Endodermal cell (in vitro differentiated cells): Measurements from ENCODE around the gene MTCH2. TPM values are rescaled to one million over a fixed set of nuclear protein-coding genes. Genes with fewer than 3 reads are reported as not detected.
A peak's percentile ranks its signal among the peaks of the same experiment; 100 is the strongest.

ENCODE experiments used
- DNase-seq: peaks from one replicate; pipeline ENCODE4 v3.0.0-alpha.2; 2017
- H3K27ac ChIP-seq: 2 replicates; pipeline ENCODE4 v1.5.1; 2013; ENCODE audit warnings: mild to moderate bottlenecking, low read depth, low read length, moderate library complexity
- H3K27me3 ChIP-seq: 2 replicates; pipeline ENCODE4 v1.6.1; 2013; ENCODE audit warnings: mild to moderate bottlenecking, low read length, moderate library complexity; ENCODE audit not compliant: insufficient read depth, control insufficient read depth, poor library complexity, severe bottlenecking
- H3K36me3 ChIP-seq: 2 replicates; pipeline ENCODE4 v1.7.0; 2013; ENCODE audit warnings: mild to moderate bottlenecking, low read length, moderate library complexity; ENCODE audit not compliant: control insufficient read depth, insufficient read depth
- H3K4me1 ChIP-seq: one replicate; pipeline ENCODE4 v1.7.0; 2013; ENCODE audit warnings: low read length; ENCODE audit not compliant: control insufficient read depth, insufficient read depth
- H3K4me3 ChIP-seq: 2 replicates; pipeline ENCODE4 v1.5.1; 2013; ENCODE audit warnings: mild to moderate bottlenecking, low read length, moderate library complexity
- H3K9ac ChIP-seq: 2 replicates; pipeline ENCODE4 v1.6.1; 2013; ENCODE audit warnings: mild to moderate bottlenecking, low read length, moderate library complexity; ENCODE audit not compliant: poor library complexity, severe bottlenecking; ENCODE audit errors: extremely low read depth
- H3K9me3 ChIP-seq: 2 replicates; pipeline ENCODE4 v1.6.1; 2013; ENCODE audit warnings: mild to moderate bottlenecking, low read length, moderate library complexity; ENCODE audit not compliant: control insufficient read depth
- H3K27ac Mint-ChIP-seq: 2 replicates; pipeline ENCODE4 v1.8.0; 2020; ENCODE audit warnings: mixed read lengths
- H3K27me3 Mint-ChIP-seq: 2 replicates; pipeline ENCODE4 v1.8.0; 2021; ENCODE audit warnings: mild to moderate bottlenecking, mixed read lengths; ENCODE audit not compliant: insufficient read depth
- H3K36me3 Mint-ChIP-seq: 2 replicates; pipeline ENCODE4 v1.8.0; 2020; ENCODE audit warnings: low read depth, mixed read lengths
- H3K4me1 Mint-ChIP-seq: 2 replicates; pipeline ENCODE4 v1.8.0; 2020; ENCODE audit warnings: mixed read lengths
- H3K4me3 Mint-ChIP-seq: 2 replicates; pipeline ENCODE4 v1.8.0; 2020; ENCODE audit warnings: mild to moderate bottlenecking, moderate library complexity, mixed read lengths
- H3K9me3 Mint-ChIP-seq: 2 replicates; pipeline ENCODE4 v1.8.0; 2020; ENCODE audit warnings: mild to moderate bottlenecking, mixed read lengths
- WGBS, 2 experiments: methylation state at CpG; one replicate each; pipeline versions ENCODE4 v1.1.5 to v1.1.7; 2013; ENCODE audit warnings: missing lambda C conversion rate in 2 of 2, mixed read lengths in 1 of 2; ENCODE audit not compliant: insufficient coverage in 1 of 2, insufficient read length in 1 of 2; 5-methylcytosine and 5-hydroxymethylcytosine counted together
- total RNA-seq, 2 donors: library from RNA; stranded (reverse); fragmentation: NEBNext Ultra II Directional in 1 of 2; extraction: Animal tissue kit (Norgen Biotek cat#: 25700) in 1 of 2; gene quantifications; 2 replicates in 1 of 2; 3 replicates in 1 of 2; pipeline ENCODE4 v1.2.1, GENCODE V29; 2021
- TF ChIP-seq, protein P1 (sequence below): fragments of 200-600 bp; sonication (generic); conservative IDR thresholded peaks from 2 replicates; pipeline ENCODE4 v1.5.0; 2021; ENCODE audit warnings: antibody characterized with exemption, mild to moderate bottlenecking

MTCH2 gene
- total RNA-seq, 2 donors from 2014 or later: 123 to 147 TPM

DNA sequence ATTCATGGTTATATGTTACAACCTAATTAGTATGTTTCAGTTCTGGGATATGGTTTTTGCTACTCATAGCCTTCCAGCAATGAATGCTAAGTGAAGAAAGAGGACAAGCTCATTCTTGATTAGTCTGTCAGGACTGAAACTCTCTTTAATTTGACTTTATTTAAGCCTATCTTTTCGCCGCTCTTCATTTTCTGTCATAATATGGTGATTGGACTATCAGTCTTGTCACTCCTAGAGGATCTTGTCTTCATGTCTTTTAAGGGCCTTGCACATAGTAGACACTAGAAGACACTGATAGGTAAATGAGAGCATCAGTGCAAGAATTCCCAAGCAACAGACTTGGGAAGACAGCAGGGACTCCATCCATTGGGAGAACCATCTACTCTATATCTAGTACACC, 18.9 kb upstream of the MTCH2 start:
- 98% methylated on average over 2 of the region's 2 CpGs; no CpG with 5 or more reads in 1 of the 2 experiments for WGBS, 2 experiments
- TF ChIP-seq, protein P1, sequence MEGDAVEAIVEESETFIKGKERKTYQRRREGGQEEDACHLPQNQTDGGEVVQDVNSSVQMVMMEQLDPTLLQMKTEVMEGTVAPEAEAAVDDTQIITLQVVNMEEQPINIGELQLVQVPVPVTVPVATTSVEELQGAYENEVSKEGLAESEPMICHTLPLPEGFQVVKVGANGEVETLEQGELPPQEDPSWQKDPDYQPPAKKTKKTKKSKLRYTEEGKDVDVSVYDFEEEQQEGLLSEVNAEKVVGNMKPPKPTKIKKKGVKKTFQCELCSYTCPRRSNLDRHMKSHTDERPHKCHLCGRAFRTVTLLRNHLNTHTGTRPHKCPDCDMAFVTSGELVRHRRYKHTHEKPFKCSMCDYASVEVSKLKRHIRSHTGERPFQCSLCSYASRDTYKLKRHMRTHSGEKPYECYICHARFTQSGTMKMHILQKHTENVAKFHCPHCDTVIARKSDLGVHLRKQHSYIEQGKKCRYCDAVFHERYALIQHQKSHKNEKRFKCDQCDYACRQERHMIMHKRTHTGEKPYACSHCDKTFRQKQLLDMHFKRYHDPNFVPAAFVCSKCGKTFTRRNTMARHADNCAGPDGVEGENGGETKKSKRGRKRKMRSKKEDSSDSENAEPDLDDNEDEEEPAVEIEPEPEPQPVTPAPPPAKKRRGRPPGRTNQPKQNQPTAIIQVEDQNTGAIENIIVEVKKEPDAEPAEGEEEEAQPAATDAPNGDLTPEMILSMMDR: no peak
- H3K4me1 Mint-ChIP-seq: no peaks in the 10 kb centered on the region

DNA sequence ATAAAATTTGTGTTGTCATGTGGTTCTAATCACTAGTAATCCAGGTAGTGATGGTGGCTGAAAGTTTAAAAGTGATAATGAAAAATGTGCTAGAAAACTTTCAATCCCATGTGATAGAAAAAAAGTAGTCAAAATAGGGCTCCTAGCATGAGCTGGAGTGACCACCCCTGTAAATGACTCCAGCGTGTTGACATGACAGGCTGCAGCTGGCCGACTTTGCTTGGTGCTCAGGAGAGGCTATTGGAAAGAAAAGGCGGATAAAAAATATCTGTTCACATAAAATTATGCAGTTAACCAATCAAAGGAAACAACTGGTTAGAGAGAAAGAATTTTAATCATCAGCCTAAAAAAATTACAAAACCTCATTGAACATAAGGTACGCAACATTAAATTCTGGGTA, 16.9 kb upstream of the MTCH2 start:
- 70 to 97% methylated on average over 2 to 3 of the region's 4 CpGs for WGBS, 2 experiments

More for the DNA sequence above, 18.9 kb upstream of the MTCH2 start:
- Histone ChIP-seq H3K4me1 (no peaks in the 10 kb centered on the region), H3K9me3 (no peaks in the 10 kb centered on the region), H3K36me3 (no peaks in the 10 kb centered on the region), H3K4me3 (no peak overlapping the region), H3K9ac (no peak overlapping the region), H3K27me3 (no peaks in the 10 kb centered on the region), H3K27ac (no peak overlapping the region)
- Mint-ChIP-seq H3K36me3 (no peaks in the 10 kb centered on the region), H3K4me3 (no peak overlapping the region), H3K27ac (no peak overlapping the region), H3K27me3 (no peaks in the 10 kb centered on the region), H3K9me3 (no peaks in the 10 kb centered on the region)
- DNase-seq: no peak

DNA sequence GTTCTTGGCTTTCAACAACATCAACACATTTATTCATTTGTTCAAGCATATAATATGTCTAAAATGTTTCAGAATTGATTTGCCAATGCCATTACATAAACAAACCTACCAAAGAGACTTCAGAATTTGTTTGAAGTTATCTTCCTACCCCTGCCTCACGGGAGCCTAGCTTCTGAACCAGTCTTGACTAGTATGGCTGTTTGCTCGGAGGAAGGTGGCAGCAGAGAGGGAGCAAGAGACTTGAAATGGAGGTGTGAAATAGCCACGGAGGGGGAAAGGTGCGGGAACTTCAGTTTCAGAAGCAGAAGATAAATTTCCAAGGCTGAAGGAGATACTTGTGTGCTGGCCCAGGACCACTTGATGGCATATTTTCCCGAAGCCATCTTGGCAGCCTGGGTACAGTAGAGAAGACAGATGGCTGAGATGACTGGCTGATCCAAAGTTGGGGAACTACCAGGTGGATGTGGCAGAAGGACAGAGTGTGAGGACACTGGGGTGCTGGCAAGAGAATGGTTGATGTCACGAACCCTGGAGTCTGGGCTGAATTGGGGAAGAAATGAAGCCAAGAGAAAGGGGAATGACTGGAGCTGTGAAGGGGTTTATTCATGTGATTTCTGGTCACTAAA, 14.0 kb upstream of the MTCH2 start:
- Histone ChIP-seq H3K4me3 (no peak overlapping the region), H3K4me1 (no peaks in the 10 kb centered on the region), H3K27me3 (no peaks in the 10 kb centered on the region), H3K9ac (no peak overlapping the region), H3K36me3 (no peaks in the 10 kb centered on the region), H3K27ac (no peak overlapping the region), H3K9me3 (peaks cover 7% of the 10 kb centered on the region)
- WGBS, 2 experiments: 75 to 79% methylated on average over 5 to 6 of the region's 6 CpGs
- no peaks in the 10 kb centered on the region for H3K36me3 Mint-ChIP-seq
- no peak overlapping the region for H3K27ac Mint-ChIP-seq
- no peak overlapping the region for H3K4me3 Mint-ChIP-seq
- H3K27me3 Mint-ChIP-seq: no peaks in the 10 kb centered on the region
- peak; percentile 64 for DNase-seq
- H3K4me1 Mint-ChIP-seq: no peaks in the 10 kb centered on the region
- peaks cover 18% of the 10 kb centered on the region for H3K9me3 Mint-ChIP-seq
- TF ChIP-seq, protein P1: peak; percentile 37

More for the DNA sequence above, 16.9 kb upstream of the MTCH2 start:
- Histone ChIP-seq H3K36me3 (no peaks in the 10 kb centered on the region), H3K4me3 (no peak overlapping the region), H3K27ac (no peak overlapping the region), H3K27me3 (no peaks in the 10 kb centered on the region), H3K4me1 (no peaks in the 10 kb centered on the region), H3K9me3 (no peaks in the 10 kb centered on the region), H3K9ac (no peak overlapping the region)
- TF ChIP-seq, protein P1: no peak
- Mint-ChIP-seq H3K27me3 (no peaks in the 10 kb centered on the region), H3K27ac (no peak overlapping the region), H3K9me3 (no peaks in the 10 kb centered on the region), H3K4me1 (no peaks in the 10 kb centered on the region), H3K36me3 (no peaks in the 10 kb centered on the region), H3K4me3 (no peak overlapping the region)
- no peak for DNase-seq
